Measurements from ENCODE around the gene GAL.
"Not testable (repeated sequence)": the region's sequence is repeated elsewhere in the genome, so short reads cannot be mapped to it uniquely, and the experiment has no call there.

DNA sequence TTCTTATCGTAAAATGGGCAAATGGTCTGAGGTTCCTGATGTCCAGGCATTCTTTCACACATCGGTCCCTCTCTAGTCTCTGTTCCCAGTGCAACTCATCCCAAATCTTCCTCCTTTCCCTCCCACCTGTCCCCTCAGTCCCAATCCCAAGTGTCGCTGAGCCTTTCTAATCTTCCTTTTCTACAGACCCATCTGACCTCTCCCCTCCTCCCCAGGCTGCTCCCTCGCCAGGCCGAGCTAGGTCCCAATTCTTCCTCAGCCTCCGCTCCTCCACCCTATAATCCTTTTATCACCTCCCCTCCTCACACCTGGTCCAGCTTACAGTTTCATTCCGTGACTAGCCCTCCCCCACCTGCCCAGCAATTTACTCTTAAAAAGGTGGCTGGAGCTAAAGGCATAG, 49.2 kb upstream of the GAL start:
- TF ChIP-seq, protein P1, sequence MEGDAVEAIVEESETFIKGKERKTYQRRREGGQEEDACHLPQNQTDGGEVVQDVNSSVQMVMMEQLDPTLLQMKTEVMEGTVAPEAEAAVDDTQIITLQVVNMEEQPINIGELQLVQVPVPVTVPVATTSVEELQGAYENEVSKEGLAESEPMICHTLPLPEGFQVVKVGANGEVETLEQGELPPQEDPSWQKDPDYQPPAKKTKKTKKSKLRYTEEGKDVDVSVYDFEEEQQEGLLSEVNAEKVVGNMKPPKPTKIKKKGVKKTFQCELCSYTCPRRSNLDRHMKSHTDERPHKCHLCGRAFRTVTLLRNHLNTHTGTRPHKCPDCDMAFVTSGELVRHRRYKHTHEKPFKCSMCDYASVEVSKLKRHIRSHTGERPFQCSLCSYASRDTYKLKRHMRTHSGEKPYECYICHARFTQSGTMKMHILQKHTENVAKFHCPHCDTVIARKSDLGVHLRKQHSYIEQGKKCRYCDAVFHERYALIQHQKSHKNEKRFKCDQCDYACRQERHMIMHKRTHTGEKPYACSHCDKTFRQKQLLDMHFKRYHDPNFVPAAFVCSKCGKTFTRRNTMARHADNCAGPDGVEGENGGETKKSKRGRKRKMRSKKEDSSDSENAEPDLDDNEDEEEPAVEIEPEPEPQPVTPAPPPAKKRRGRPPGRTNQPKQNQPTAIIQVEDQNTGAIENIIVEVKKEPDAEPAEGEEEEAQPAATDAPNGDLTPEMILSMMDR (IDR thresholded peaks at IDR 0.05): not testable (repeated sequence)
- not testable (repeated sequence) for TF ChIP-seq POLR2A (IDR thresholded peaks at IDR 0.05)
